ENCODE data around the gene CORO1C. TPM values are rescaled to one million over a fixed set of nuclear protein-coding genes. Genes with fewer than 3 reads are reported as not detected.

Gene CORO1C
- polyA plus RNA-seq, 2 of the 4 experiments (the other 2 are of a cell fraction) = 166 to 245 TPM

DNA sequence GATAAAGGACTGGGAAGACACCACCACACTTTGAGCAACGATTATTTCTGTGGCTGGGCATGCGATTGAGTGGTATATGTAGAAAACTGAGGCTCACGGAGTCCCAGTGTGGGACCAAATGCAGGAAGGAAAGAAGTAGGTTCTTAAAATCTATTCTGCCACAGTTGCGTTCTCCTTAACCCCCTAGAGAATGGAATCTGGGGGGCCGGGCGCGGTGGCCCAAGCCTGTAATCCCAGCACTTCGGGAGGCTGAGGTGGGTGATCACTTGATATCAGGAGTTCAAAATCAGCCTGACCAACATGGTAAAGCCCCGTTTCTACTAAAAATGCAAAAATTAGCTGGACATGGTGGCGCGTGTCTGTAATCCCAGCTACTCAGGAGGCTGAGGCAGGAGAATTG is 29.9 kb upstream of the CORO1C start:
- FAIRE-seq (no peak), DNase-seq (ENCODE audit: low read depth in 1 of 2, low spot score in 1 of 2) (no peak), ATAC-seq (no peak)
- WGBS (ENCODE audit: missing lambda C conversion rate) = 90% methylated on average over 11 of the region's 11 CpGs
- POLR2A ChIA-PET = no interaction called here
- no peak for TF ChIP-seq KDM1A (IDR thresholded peaks at IDR 0.05; ENCODE audit: low read depth)
- TF ChIP-seq, protein P1, sequence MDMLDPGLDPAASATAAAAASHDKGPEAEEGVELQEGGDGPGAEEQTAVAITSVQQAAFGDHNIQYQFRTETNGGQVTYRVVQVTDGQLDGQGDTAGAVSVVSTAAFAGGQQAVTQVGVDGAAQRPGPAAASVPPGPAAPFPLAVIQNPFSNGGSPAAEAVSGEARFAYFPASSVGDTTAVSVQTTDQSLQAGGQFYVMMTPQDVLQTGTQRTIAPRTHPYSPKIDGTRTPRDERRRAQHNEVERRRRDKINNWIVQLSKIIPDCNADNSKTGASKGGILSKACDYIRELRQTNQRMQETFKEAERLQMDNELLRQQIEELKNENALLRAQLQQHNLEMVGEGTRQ (IDR thresholded peaks at IDR 0.05) = no peak
- TF ChIP-seq EHF (CRISPR knock-in tag; IDR thresholded peaks at IDR 0.05) = no peak
- no peak for TF ChIP-seq ESRRA (IDR thresholded peaks at IDR 0.05; ENCODE audit: borderline replicate concordance, low read length)
- no peak for TF ChIP-seq RARB (CRISPR knock-in tag; IDR thresholded peaks at IDR 0.05)
- CTCF ChIA-PET = interaction anchor here (0.7 to 1.9 kb wide), 2 partner anchors 43 to 96 kb away, joined by 3 to 5 read pairs; no protein-coding TSS in a partner anchor
- Histone ChIP-seq H3K27ac (no peak overlapping the region), H3K9me3 (no peaks in the 10 kb centered on the region), H3K4me2 (no peak overlapping the region), H3K4me3 (no peak overlapping the region), H3K4me1 (no peaks in the 10 kb centered on the region)

DNA sequence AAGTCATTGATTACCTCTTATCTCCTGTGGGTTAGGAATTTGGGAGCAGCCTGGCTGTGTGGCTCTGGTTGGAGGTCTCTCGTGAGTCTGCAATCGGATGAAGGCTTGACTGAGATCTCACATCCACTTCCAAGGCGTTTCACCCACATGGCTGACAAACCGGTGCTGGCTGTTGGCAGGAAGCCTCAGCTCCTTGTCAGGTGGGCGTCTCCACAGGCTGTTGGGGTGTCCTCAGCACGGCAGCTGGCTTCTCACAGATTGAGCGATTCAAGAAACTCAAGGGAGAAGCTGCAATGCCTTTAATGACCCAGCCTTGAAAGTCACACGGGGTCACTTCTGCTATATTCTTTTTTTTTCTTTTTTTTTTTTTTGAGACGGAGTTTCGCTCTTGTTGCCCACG is 28.6 kb upstream of the CORO1C start:
- no peak for FAIRE-seq
- no peak overlapping the region for H3K4me3 ChIP-seq
- TF ChIP-seq MAZ (IDR thresholded peaks at IDR 0.05; ENCODE audit: borderline replicate concordance, low read depth, low read length) (no peak), GATA3 (IDR thresholded peaks at IDR 0.05; ENCODE audit: borderline replicate concordance) (no peak), HOXA7 (CRISPR knock-in tag; IDR thresholded peaks at IDR 0.05) (no peak), SMC3 (IDR thresholded peaks at IDR 0.05) (no peak), HOXB13 (CRISPR knock-in tag; IDR thresholded peaks at IDR 0.05; ENCODE audit: low read depth) (no peak), ZFP36 (IDR thresholded peaks at IDR 0.05; ENCODE audit: borderline replicate concordance, partially characterized antibody) (no peak), RCOR1 (IDR thresholded peaks at IDR 0.05; ENCODE audit: low read depth, low read length) (no peak), KDM5A (IDR thresholded peaks at IDR 0.05) (no peak), POLR2AphosphoS2 (conservative IDR thresholded peaks at IDR 0.05; ENCODE audit: low read length) (no peak), CHD4 (IDR thresholded peaks at IDR 0.05; ENCODE audit: borderline replicate concordance) (no peak)
- TF ChIP-seq, protein P2, sequence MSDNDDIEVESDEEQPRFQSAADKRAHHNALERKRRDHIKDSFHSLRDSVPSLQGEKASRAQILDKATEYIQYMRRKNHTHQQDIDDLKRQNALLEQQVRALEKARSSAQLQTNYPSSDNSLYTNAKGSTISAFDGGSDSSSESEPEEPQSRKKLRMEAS (IDR thresholded peaks at IDR 0.05) = no peak
- ChIA-PET POLR2A (no interaction called here), CTCF (interaction anchor here (1.0 to 1.7 kb wide), 2 partner anchors 13 to 95 kb away, joined by 3 to 4 read pairs; no protein-coding TSS in a partner anchor)
- ATAC-seq = no peak
- H3K4me1 ChIP-seq = no peaks in the 10 kb centered on the region
- no peak for DNase-seq (ENCODE audit: low read depth in 1 of 2, low spot score in 1 of 2)
- no peak overlapping the region for H3K4me2 ChIP-seq
- H3K27ac ChIP-seq = no peak overlapping the region
- WGBS (ENCODE audit: missing lambda C conversion rate) = 87% methylated on average over 11 of the region's 11 CpGs
- H3K9me3 ChIP-seq = no peaks in the 10 kb centered on the region

DNA sequence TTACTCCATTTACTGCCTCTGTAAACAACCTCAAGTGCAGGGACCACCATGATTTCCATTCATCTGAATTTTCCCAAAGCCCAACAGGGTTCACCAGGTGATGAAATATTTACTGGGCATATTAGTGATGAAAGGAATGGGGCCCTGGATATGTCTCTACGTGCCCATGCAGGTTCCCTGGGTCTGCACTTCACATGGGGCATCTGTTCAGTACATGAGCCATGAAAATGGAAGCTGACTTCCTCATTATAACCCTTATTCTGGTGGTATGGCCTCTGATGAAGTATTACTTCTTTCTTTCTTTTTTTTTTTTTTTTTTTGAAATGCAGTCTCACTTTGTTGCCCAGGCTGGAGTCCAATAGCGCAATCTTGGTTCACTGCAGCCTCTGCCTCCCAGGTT is 26.5 kb upstream of the CORO1C start:
- WGBS (ENCODE audit: missing lambda C conversion rate) = 71% methylated on average over 2 of the region's 2 CpGs
- DNase-seq (ENCODE audit: low read depth in 1 of 2, low spot score in 1 of 2) (no peak), FAIRE-seq (no peak), ATAC-seq (no peak)
- TF ChIP-seq ZNF302 (CRISPR knock-in tag; IDR thresholded peaks at IDR 0.05) = no peak
- no peak for TF ChIP-seq CBX2 (IDR thresholded peaks at IDR 0.05; ENCODE audit: borderline replicate concordance, low read depth)
- no peak for TF ChIP-seq KDM1A (IDR thresholded peaks at IDR 0.05; ENCODE audit: low read depth)
- TF ChIP-seq REST (IDR thresholded peaks at IDR 0.05) = no peak
- TF ChIP-seq GATA3 (IDR thresholded peaks at IDR 0.05; ENCODE audit: borderline replicate concordance) = no peak
- no peak for TF ChIP-seq SMC3 (IDR thresholded peaks at IDR 0.05)
- TF ChIP-seq POLR2AphosphoS2 (conservative IDR thresholded peaks at IDR 0.05; ENCODE audit: low read length) = no peak
- no peak for TF ChIP-seq JUNB (IDR thresholded peaks at IDR 0.05)
- TF ChIP-seq ESRRA (IDR thresholded peaks at IDR 0.05; ENCODE audit: borderline replicate concordance, low read length) = no peak
- CTCF ChIA-PET = interaction anchor here (0.6 to 1.7 kb wide), 4 partner anchors 10 to 91 kb away, joined by 3 read pairs; no protein-coding TSS in a partner anchor
- no peaks in the 10 kb centered on the region for H3K9me3 ChIP-seq
- no peak overlapping the region for H3K4me3 ChIP-seq
- no peak overlapping the region for H3K27ac ChIP-seq
- H3K4me1 ChIP-seq = no peaks in the 10 kb centered on the region
- H3K4me2 ChIP-seq = no peak overlapping the region
- POLR2A ChIA-PET = no interaction called here
